GM12873 (cell line): ENCODE measurements around the gene CFAP54.

Experiments used
- CTCF ChIP-seq: IDR thresholded peaks from 2 replicates; pipeline ENCODE4 v1.5.1; 2012; ENCODE audit warnings: low read depth, mild to moderate bottlenecking, moderate library complexity, low read length, control low read depth; ENCODE audit not compliant: insufficient read depth; ENCODE audit errors: missing control alignments

Gene CFAP54

GRCh38 chr12:96866801-96867590 lies 377.6 kb downstream of the CFAP54 start:
- TF ChIP-seq CTCF: no peak

GRCh38 chr12:96870946-96871345 lies 381.6 kb downstream of the CFAP54 start:
- no peak for TF ChIP-seq CTCF

GRCh38 chr12:96872961-96873360 lies 383.6 kb downstream of the CFAP54 start:
- no peak for TF ChIP-seq CTCF

- TF ChIP-seq CTCF: no peak
Measured at GRCh38 chr12:96874211-96874610, 384.8 kb downstream of the CFAP54 start.

GRCh38 chr12:96876966-96877365 lies 387.6 kb downstream of the CFAP54 start:
- TF ChIP-seq CTCF: no peak

GRCh38 chr12:96878704-96879103 lies 389.3 kb downstream of the CFAP54 start:
- no peak for TF ChIP-seq CTCF

GRCh38 chr12:96879301-96879700 lies 389.9 kb downstream of the CFAP54 start:
- TF ChIP-seq CTCF: no peak
